HUDEP-2 (cell line): ENCODE results near the gene ZSCAN4.
A peak's percentile ranks its signal among the peaks of the same experiment; 100 is the strongest.

Experiments
- DNase-seq, 76 experiments: peaks; one replicate each; lab custom pipeline; 2025; ENCODE audit not compliant: unreplicated experiment in 76 of 76; lab: John Stamatoyannopoulos, UW

ZSCAN4 gene, protein sequence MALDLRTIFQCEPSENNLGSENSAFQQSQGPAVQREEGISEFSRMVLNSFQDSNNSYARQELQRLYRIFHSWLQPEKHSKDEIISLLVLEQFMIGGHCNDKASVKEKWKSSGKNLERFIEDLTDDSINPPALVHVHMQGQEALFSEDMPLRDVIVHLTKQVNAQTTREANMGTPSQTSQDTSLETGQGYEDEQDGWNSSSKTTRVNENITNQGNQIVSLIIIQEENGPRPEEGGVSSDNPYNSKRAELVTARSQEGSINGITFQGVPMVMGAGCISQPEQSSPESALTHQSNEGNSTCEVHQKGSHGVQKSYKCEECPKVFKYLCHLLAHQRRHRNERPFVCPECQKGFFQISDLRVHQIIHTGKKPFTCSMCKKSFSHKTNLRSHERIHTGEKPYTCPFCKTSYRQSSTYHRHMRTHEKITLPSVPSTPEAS

DNA sequence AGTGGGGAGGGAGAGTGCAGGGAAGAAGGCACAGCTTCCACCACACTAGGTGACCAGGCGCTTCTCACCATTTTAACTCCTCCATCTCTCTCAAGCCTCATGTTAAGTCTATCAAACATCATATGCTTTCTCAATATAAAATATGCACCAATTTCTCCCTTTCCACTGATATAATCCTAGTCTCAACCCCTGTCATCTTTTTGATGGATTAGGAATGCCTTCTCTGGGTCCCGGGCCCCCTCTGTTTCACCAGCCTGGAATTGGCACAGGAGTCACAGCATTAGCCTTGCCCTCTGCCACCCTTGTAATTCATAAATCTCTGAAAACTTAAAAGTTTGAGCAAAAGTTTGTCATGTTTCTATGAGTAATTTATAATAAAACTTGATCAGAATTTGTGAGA, at the start of gene ZSCAN4:
ZSCAN4 (plus strand) TSS at position 301 of the 400 bp plus-strand sequence. CDS start 7,211 bp downstream, outside the sequence.
- DNase-seq = no peak

DNA sequence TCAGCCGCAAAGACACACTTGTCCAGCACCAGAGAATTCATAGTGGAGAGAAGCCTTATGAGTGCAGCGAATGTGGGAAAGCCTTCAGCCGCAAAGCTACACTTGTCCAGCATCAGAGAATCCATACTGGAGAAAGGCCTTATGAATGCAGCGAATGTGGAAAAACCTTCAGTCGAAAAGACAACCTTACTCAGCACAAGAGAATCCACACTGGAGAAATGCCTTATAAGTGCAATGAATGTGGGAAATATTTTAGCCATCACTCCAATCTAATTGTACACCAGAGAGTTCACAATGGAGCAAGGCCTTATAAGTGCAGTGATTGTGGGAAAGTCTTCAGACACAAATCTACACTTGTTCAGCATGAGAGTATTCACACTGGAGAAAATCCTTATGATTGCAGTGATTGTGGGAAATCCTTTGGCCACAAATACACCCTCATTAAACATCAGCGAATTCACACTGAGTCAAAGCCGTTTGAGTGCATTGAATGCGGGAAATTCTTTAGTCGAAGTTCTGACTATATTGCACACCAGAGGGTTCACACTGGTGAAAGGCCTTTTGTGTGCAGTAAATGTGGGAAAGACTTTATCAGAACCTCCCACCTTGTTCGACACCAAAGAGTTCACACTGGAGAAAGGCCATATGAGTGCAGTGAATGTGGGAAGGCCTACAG, 47.9 kb upstream of the ZSCAN4 start:
- DNase-seq = no peak

DNA sequence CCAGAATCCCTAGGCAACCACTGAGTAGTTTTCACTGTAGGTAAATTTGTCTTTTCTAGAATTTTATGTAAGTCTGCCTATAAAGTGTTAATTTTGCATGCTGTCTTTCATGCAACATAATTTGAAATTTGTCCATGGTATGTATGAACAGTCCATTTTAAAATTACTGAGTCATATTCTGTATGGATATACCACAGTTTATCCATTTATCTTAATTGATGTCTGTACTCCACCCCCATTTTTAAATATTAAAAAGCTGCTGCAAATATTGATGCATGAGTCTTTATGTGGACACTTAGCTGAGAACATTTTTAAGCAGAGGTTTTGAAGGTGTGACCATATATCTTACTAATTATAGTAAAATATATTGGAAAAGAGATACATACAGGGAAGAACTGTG, 45.6 kb upstream of the ZSCAN4 start:
- DNase-seq = no peak

DNA sequence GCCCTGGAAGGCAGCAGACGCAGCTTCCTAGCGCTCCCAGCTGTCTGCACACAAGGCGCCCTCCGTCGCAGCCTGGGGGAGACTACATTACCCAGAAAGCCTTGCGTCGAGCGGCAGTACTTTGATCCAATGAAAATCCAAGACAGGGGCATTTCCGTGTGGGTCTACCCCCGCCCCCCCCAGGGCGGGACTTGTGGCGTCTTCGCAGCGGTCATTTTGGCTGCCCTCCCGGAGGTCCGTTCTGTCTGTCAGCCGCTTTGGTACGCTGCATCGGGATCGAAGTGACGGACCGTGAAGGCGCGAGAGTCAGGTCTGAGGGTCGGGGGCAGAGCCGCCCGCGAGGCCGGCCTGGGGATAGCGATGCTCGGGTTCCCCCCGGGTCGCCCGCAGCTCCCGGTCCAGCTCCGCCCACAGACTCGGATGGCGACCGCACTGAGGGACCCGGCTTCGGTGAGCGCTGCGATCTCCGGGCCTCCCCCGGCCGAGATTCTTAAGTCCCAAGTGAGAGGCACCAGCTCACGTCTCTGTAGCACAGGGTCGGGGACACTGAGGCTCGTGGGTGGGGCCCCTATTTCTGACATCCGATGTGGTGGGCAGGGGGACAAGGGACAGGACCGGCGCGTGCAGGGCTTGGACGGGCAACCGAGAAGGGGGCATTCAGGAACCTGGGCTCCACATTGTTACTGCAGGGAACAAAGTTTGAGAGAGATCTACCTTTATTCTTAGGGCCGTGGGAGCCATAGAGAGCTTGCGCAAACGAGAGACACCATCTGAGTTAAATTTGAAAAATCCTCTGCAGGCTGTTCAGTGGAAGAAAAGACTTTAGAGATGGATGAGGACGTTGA, 35.5 kb upstream of the ZSCAN4 start, which contains the start of gene ZNF211:
ZNF211 (plus strand) TSS at position 182 of the 845 bp plus-strand sequence; CDS start at position 361, 179 bp downstream.
- DNase-seq = peak in 74 of 76 experiments; percentile 52 to 96 (median 87)

DNA sequence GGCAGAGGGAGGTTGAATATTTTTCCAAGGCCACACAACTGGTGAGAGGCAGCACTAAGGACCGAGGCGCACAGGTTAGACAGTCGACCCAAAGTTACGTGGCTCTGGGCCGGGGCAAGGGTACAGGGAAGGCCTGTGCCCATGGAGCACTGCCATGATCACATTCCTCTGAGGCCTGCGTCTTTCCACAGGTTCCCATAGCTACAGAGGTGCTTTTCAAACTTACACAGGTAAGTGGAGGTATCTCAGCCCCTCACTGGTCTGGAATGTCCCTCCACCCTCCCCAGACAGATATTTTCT, 35.0 kb upstream of the ZSCAN4 start:
- no peak for DNase-seq

DNA sequence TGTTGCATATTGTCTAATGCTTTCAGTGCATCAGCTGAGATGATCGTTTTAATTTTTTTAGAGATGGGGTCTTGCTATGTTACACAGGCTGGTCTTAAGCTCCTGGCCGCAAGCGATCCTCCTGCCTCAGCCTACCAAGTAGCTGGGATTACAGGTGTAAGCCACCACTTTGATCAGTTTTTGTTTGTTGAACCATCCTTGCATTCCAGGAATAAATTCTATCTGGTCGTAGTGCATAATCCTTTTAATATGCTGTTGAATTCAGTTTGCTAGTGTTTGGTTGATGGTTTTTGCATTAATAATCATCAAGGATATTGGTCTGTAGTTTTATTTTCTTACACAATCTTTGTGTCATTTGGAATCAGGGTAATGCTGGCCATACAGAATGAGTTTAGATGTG, 31.4 kb upstream of the ZSCAN4 start:
- no peak for DNase-seq

DNA sequence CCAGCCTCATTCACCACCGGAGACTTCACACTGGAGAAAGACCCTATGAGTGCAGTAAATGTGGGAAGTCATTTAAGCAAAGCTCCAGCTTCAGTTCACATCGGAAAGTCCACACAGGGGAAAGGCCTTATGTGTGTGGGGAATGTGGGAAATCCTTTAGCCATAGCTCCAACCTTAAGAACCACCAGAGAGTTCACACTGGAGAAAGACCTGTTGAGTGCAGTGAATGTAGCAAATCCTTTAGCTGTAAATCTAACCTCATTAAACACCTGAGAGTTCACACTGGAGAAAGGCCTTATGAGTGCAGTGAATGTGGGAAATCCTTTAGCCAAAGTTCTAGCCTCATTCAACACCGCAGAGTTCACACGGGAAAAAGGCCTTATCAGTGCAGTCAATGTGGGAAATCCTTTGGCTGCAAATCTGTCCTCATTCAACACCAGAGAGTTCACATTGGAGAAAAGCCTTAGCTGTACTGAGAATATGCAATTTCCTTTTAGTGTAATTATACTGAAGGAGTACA, 27.0 kb upstream of the ZSCAN4 start:
- no peak for DNase-seq

DNA sequence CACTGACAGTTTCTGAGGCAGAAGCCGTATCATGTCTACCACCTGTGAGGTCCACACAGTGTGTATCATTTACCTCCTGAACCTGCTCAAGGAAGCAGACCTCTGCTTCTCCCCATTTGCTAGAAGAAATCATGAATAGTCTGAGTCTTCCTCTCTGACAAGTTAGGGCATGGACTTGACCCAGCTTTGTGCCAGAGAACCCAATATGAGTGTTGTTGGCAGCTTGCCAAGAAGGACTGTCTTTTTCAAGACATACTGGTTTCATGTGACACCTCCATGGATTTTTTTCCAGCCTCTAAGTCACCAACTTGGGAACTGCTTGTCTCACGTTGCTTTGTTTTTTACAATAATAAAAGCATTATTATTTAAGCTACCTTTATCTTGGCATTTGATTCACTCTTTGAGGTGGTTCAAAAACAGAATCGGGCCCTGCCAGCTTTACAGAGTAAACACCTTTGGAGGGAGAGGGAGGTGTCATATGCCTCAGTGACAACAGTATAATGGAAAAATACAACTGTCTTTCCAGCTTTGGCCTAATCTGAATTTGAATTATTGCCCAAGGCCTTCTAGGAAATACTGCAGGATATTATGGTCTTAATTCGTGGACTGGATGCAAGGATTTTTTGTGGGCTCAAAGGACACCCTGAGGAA, 26.2 kb upstream of the ZSCAN4 start:
- no peak for DNase-seq

DNA sequence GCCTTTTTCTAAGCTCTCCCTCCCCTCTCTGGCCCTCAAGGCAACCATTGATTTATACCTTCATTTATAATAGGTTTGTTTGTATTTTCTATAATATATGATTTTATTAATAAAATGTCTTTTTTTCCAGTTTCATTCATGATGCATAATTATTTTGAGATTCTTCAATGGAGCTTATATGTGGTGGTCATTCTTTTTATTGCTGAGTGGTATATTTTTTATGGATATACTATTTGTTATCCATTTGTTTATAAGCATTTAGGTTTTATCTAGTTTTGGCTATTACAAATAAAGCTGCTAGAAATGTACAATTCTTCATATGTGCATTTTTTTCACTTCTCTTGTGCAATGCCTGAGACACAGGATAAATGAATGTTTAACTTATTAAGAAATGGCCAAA, 25.0 kb upstream of the ZSCAN4 start:
- DNase-seq = no peak

DNA sequence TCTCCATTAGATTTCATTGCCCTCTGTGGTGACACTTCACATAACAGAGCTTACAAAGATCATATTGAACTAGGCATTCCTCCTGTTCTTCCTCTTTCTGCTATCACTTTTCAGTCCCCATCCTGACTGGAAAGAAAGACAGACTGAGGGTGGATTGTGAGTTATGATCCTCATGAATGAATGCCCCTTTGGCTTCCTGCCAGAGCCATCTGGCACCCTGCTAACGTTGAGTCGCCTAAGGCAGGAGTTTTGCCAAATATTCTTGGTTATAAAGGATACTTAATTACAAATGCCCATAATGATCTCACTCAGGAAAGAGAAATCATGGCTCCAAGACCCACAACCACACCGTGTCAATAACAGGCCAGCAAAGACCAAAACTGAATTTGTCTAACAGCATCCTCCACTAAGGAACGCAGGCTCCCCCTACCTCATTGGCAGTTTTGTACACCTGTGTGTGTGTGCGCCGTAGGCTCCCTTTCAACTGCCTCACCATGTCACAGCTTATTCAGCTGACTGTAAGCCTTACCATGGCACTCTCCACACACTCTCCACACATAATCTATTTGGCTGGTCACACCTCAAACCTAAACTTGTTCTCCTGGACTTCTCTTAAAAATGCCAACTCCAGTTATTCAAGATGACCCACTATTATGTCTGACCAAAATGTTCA, 20.3 kb upstream of the ZSCAN4 start:
- no peak for DNase-seq

DNA sequence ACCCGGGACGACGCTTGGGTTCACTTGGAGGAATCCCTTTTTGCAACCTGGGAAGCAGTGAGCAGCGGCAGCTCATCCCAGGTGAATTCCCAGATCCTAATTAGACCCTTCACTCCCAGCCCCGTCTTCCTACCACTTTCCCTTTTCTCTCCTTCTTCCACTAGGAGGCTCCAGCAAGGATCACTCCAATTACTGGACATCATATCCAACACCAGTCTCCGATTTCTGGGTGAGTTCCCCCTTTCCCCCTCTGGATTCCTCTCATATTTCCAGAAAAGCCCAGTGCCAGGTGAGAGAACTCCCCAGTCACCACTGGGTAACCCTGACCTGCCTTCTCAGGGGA, 17.1 kb upstream of the ZSCAN4 start:
- DNase-seq = no peak

DNA sequence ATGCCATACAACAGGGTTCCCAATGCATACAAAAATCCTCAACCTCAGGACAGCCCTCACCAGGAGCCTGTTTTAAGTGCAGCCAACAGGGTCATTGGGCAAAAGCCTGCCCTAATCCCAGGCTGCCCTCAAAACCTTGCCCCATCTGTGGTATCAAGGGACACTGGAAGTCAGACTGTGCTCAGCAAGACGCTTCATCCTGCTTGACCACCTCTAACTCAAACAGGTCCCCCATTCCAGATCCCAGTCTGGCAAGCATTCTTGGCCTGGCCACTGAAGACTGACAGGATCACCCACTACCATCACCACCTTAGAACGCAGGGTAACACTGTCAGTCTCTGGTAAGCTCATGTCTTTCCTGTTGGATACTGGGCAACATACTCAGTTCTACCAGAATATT, 15.0 kb upstream of the ZSCAN4 start:
- DNase-seq = no peak

DNA sequence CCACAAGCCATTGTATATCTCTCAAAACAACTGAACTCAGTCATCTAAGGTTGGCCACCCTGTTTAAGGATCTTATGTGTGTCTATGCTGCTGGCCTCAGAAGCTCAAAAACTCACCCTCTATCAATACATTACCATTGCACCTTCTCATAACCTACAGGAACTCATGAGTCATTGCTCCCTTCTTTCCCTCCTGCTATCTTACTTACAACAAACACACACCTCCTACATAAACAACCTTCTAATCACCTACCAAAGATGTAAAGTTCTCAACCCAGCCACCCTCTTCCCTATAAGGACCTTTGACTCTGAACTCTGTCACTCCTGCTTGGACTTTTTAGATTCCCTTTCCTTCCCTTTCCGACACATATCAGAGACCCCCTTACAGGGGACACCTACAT, 13.3 kb upstream of the ZSCAN4 start:
- no peak for DNase-seq

DNA sequence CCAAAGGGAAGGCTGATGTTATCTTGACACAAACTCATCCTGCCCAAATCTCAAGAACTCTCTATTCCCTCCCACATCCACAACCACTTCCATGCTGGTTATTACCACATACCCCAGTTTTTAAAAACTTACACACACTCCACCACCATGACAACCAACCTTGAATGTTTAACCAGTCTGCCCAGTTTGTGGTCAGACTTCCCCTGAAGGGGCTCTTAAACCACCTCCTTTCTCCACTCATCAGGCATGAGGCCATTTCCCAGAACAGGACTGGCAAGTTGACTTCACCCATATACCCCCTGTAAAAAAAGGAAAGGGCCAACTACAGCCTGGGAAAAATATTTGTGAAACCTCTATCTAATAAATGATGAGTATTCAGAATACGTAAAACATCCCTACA, 12.4 kb upstream of the ZSCAN4 start:
- no peak for DNase-seq

DNA sequence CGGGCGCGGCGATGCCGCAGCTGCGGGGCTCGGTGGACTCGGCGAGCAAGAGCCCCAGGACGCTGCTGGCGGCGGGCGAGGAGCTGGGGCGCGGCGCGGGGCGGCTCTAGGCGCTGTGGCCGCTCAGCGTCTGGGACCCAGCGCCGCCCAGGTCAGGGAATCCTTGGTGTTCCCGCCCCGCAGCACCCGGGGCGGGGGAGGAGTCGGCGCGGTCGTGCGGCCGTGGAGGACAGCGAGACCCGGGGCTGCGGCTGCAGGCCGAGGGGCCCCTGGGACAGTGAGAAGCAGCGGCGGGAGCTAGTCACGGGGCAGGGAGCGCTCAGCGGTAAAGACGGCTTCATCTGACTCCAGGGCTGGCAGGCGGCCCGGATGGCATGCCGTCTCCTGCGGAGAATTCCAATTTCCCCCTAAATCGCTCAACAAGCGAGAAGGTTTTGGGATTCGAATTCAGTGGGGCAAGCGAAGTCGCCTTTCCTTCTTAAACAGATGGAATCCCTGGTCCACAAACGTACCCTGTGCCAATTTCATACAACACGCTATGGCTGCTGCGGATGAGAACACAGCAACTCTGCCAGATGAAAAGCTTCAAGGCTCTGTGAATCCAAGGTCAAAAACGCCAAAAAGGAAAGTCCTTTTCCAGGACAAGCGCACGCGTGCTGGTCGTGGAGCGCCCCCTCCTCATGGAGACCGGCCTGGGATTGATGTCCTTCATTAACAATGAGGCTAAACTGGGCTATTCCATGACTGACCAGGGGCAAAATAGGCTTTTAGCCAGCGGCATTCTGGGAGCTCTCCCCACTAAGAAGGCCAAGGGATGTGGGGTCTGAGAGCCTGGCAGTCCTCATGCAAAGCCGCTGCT, 4.2 kb upstream of the ZSCAN4 start:
- DNase-seq = peak in 4 of 76 experiments; percentile 3 to 20 (median 7)

DNA sequence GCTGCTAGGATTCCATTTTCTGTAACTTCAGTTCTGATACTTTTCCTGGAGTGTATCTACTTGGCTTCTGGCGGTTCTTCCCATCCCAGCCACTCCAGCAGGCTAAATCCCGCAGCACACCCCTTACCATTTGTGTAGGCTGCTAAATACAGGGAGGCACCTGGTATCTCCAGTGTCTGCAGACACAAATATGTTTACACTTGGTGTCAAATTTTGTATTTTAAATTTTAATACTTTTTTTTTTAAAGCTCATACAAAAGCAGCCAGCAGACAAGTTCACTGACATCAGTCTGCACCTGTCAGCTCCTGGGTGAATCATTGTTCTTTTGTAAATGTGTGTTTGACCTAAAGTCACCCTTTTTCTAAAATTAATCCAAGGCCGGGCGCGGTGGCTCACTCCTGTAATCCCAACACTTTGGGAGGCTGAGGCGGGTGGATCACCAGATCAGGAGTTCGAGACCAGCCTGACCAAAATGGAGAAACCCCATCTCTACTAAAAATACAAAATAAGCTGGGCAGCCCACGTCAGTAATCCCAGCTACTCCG, 3.4 kb upstream of the ZSCAN4 start:
- no peak for DNase-seq

DNA sequence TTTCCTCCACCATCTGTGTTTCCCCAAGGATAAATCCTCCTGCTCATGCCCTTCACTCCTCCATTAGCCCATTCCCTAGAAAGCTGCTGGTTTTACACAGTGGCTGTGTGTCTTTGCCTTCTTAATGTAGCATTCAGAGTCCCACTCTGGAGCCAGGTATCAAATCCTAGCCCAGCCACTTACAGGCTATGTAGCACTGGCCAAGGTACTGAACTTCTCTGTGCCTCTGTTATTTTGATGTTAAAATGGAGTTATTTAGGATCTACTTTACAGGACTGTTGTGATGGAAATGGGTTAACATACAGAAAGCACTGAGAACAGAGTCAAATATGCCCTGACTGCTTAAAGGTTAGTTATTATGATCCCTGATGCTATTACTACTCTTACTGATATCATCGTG, 1.5 kb upstream of the ZSCAN4 start:
- DNase-seq = no peak

DNA sequence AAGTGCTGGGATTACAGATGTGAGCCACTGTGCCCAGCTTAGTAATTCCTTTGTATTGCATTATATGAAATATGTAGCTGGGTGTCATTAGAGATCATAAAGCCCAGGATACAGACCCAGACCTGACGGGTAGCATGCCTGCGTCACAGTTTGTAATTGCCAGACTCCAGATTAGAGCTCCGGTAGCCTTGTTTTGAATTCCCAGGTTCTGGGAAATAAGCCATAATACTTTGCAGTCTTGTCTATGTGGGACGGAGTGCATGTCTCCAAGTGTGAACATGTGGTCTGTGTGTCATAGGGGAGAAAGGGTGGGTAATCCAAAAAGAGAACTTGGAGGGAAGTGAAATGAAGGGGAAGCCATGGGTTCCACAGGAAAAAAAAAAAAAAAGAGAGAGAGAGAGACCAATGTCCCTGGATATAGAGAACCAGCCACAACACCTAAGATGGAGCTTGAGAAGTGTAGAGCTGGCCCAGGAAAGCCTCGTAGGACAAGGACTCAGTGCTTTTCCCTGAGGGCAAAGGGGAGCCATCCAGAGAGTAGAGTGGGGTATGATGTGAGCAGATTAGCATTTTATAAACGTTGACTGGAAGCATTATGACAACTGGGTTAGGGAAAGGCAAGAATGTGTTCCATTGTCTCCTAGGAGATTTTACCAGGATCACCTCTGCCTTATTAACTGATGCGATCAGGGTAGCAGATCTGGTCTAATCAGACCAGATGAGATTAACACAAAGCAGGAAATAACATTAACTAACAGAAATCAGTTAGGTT, 2.6 kb downstream of the ZSCAN4 start:
- no peak for DNase-seq
